Measurements from ENCODE around the gene ANXA1.

The ANXA1 gene

GRCh38 chr9:73215249-73215648 lies 63.6 kb downstream of the ANXA1 start:
- no peak for DNase-seq

- no peak for DNase-seq
These were observed 64.4 kb downstream of the ANXA1 start for GRCh38 chr9:73216100-73216499.
